Measurements from ENCODE around the gene TMEM86B.
"Not testable (repeated sequence)": the region's sequence is repeated elsewhere in the genome, so short reads cannot be mapped to it uniquely, and the experiment has no call there.

Gene TMEM86B

DNA sequence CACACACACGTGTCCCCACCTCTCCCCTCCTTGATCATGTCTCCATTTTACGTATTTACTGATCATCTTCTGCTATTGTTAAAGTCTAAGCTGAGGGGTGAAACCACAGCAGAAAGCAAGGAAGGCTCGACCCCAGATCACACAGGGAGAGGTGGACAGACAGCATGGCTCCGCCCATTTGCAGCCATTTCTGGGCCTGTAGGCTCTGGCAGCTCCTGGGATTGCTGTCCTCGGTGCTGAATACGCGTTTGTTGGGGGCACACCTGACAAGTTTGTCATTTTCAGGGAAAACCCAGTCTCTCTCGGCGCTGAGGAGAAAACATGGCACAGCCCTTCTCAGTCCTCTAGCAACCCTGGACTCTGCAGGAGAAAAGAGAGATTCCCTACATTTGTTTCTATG is 8.0 kb downstream of the TMEM86B start:
- no peak for DNase-seq (ENCODE audit: low read depth in 2 of 2)

DNA sequence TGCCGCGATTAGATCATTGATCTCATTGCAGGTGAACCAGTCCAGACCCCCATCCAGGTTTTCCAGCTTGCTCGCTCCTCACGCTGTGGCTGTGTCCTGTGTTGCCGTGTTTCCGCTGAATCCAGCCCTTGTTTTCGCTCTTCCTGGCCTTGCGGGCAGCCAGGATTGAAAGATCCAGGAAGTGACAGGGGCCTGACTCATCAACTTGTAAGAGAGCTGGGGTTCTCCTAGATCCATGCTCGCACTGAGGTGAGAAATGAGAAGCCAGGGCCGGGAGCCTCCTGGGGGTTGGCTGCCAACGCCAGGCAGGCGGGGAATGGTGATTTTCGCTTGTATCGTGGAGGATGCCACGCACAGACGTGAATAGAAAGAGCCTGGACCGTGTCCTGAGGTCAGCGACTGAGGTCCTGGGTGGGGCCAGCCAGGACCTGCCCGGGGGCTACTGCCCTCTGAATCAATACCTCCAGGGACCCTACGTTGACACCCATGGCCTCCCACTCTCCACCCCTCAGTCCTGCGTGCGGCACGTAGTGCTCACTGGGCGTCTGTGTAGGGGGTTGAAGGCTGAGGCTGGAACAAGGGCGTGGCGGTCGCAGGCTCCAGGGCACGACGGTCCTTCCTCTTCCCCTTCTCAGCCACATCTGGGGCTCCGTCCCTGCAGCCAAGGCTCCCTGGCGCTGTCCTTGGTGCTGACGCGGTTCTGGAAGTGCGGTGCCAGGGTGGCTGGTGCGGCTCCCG is 11.9 kb downstream of the TMEM86B start:
- DNase-seq (ENCODE audit: low read depth in 2 of 2), result peak; percentile 49 to 52

DNA sequence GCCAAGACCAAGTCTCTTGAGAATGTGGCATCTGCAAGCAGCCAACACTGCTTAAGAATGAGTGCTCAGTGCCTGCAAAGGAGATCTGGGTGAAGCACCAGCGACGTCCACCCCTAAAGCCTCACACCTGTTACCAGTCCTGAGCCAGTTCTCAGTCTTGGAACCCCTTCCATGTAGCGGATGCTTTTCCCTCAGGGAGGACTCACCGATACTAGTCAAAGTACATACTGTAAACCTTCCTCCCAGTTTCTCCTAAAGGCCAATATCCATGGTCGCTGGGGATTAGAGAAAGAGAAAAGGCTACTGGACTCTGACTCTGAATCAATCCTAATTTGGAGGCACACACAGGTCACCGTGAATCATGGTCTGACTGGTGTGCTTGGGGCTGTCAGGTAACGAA is 15.0 kb downstream of the TMEM86B start:
- DNase-seq (ENCODE audit: low read depth in 2 of 2), result no peak

DNA sequence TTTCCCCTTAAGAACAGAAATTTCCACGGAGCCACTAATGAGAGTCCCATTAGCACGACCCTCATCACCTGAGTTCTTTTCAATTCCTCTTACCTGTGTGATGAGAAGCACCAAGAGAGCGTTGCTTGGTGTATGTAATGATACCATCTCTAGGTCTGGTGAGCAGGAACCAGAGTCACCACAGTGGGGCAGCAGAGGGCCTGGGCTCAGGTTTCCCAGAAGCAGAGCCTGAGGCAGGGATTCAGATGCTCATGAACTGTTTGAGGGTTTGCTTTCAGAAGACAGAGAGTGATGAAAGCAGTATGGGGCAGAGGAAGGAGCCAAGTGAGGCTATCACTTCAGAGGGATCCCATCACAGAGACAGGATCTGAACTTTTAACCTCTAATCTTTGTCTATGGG is 16.1 kb downstream of the TMEM86B start:
- peak; percentile 19 to 38 for DNase-seq (ENCODE audit: low read depth in 2 of 2)

DNA sequence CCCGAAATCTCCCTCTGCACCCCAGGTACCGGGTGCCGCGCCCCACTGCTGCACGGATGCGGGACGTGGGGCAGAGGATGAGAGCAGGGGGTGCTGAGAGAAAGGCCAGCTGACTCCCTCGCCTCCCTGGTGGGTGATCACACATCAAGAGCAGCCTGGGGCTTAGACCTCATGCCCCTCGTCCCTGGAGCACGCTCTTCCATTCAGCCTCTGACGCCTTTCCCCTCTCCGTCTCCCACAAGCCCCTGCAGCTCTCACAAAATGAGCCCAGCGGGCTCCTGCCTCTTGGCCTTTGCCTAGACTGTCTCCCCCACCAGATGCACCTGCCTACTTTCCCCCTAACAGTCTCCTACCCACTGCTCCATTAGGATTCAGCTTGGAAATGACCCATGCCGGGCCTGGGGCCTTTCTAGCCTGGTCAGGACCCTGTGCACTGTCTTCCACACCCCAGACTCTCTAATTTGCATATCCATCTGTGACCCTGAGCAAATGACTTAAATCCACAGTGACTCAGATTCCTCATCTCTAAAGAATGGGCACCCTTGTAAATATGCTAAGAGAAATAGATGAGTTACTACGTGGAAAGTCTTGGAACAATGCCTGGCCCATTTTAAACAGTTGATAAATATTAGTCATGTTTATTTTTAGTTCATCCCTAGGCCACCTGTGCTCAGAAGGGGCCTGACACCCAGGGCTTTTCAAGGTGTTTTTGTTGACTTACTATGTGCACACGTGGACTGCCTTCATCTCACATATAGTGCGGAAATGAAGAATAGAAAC is 18.7 kb downstream of the TMEM86B start:
- no peak for DNase-seq (ENCODE audit: low read depth in 2 of 2)

DNA sequence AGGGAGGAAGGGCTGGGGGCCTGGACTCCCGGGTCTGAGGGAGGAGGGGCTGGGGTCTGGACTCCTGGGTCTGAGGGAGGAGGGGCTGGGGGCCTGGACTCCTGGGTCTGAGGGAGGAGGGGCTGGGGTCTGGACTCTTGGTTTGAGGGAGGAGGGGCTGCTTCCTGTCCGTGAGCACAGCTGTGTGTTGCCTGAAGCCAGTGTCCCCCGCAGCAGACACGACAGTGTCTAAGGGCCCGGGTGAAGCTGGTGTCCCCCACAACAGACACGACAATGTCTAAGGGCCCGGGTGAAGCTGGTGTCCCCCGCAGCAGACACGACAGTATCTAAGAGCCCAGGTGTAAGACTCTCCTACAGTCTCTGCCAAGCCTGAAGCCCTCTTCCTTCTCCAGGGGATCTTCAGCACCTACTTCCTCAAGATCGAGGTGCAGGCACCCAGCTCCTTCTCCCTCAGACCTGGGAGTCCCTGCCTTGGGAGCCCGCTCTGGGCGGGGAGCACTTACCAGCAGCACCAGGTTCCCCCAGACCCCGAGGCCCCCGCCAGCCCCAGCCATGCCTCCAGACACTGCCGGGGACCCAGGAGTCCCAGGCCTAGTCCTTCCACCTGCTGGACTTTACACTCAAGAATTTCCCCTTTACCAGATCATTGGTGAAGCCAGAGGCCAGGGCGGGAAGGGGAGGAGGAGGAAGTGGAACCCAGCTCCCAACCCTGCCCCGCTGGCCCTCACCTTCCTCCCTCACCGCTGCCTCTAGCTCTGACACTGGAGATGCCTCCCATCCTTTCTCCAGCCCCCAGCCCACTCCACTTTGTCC is 19.5 kb downstream of the TMEM86B start, which contains the start of gene PTPRH:
PTPRH (minus strand) TSS at position 622 of the 813 bp plus-strand sequence; CDS start at position 554, 68 bp downstream.
- no peak for DNase-seq (ENCODE audit: low read depth in 2 of 2)

DNA sequence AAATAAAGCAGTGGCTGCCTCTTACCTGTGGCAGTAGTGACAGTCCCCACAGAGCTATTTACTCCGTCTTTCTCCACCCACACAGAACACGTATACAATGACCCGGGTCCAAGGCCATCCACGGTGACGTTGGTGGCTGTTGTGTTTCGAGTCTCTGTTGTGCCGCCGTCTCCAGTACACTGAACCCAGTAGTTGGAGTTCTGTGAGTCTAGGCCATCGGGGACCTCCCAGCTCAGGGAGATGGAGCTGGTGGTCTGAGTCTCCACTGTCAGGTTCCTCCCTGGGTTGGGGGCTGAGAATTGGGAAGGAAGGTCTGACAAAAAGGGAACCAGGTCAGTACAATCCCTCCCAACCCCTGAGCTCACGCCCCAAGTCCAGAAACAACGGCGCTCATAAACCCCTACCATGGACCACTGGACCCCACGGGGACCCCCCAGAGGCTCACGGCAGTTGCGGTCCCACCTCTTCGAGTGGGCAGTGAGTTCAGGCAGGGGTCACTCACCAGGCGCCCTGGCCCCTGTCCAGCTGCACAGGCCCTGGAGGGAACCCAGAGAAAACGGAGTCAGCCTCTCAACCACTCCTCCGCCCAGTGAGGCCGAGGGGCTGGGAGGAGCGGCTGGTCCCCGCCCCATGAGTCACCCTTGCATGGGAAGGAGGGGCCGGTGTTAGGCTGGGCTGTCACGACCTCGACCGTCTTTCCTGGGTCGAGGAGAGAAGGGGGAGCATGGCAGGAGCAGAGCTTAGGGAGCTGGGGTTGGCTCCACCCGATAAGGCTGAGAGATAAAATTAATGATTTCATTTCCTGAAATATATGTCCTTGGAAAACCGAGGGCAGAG is 21.7 kb downstream of the TMEM86B start:
- peak; percentile 33 to 52 for DNase-seq (ENCODE audit: low read depth in 2 of 2)

DNA sequence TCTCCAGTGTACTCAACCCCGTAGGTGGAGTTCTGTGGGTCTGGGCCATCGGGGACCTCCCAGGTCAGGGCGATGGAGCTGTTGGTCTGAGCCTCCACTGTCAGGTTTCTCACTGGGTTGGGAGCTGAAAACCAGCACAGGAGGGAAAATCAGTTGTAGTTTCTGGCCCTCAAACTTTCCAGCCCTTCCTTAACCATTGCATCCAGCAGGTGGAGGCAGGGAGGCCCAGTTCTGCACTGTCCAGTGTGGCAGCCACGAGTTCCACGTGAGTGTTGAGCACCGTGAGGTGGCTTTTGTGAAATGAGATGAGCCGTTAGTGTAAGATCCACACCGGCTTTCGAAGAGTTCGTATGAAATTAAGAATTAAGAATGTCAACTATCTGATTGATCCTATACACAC is 26.4 kb downstream of the TMEM86B start:
- DNase-seq (ENCODE audit: low read depth in 2 of 2), result not testable (repeated sequence)

DNA sequence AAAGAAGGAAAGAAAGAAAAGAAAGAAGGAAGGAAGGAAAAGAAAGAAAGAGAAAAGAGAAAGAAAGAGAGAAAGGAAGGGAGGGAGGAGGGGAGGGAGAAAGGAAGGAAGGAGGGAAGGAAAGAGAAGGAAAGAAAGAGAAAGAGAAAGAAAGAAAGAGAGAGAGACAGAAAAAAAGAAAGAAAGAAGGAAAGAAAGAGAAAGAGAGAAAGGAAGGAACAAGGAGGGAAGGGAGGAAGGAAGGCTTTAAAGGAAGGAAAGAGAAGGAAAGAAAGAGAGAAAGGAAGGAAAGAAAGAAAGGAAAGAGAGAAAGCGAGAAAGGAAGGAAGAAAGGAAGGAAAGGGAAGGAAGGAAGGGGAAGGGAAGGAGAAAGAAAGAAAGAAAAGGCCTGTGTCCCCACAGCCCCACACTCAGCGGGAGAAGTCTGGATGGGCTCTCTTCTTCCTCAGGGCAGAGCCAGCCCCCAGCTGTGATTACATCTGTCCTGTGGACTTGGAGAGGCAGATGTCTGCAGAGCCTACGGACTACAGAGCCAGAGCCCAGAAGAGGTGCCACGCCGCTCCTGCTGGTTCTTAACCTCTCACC is 28.9 kb downstream of the TMEM86B start:
- no peak for DNase-seq (ENCODE audit: low read depth in 2 of 2)

DNA sequence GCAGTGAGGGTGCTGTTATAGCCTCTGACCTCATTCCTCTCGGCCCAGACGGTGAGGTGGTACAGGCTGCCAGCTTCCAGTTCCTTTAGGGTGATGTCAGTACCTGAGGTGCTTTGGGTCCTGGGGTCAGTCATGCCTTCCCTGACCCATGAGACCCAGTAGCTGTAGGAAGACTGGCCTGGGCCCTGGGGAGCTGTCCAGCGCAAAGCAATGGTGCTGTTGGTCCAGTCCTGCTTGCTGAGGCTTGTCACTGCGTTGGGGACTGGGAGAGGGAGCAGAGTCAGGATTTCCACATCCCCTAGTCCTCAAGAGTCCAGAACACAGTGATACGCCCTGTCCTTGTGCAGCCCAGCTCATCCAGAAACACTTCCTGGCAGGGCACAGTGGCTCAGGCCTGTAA is 29.9 kb downstream of the TMEM86B start:
- DNase-seq (ENCODE audit: low read depth in 2 of 2), result no peak

DNA sequence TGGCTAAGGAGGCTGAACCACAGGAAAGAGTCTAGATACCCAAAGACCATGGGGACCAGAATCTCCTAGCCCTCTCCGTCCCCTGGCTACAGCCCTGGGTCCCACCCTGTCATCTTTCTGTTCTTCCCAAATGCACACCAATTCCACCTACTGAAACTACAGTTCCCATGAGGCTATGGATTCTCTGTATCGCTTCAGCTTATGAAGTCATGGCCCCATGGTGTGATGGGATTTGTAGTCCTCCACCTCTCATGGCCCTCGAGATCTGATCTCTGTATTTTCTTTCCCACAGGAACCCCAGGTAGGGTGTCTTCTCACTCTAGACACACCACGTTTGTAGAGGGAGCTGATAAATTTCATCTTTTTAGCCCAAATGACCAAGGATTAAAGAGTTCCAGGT is 31.0 kb downstream of the TMEM86B start:
- no peak for DNase-seq (ENCODE audit: low read depth in 2 of 2)

DNA sequence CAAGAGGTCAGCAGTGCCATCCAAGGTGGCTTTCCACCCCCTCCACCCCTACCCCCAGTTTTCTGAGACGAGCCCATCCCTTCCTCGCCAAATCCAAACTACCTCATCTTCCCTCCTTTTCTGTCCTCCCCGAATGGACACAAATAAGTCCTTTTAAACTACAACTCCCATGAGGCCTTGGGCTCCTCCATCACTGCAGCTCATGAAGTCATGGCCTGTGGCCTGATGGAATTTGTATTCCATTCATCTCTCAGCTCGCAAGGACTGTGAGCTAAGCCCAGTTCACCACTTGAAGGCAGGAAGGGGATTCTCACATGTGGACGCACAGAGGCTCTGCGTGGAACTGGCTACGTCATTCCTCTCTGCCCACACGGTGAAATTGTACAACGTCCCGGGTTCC is 31.8 kb downstream of the TMEM86B start:
- no peak for DNase-seq (ENCODE audit: low read depth in 2 of 2)

DNA sequence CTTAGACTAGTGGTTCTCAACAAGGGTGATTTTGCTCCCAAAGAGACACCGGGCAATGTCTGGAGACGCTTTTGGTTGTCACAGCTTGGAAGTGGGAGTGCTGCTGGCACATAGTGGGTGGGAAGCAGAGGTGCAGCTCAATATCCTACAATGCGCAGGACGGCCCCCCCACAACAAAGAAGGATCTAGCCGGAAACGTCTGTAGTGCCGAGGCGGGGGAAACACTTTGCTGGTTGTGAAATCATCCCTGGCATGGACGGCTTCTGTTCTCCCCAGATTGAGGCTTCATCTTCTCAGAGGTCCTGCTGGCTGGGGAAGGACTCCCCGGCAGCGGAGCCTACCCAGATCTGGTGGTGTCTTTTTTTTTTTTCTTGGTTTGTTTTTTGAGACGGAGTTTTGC is 35.1 kb downstream of the TMEM86B start:
- DNase-seq (ENCODE audit: low read depth in 2 of 2), result no peak

DNA sequence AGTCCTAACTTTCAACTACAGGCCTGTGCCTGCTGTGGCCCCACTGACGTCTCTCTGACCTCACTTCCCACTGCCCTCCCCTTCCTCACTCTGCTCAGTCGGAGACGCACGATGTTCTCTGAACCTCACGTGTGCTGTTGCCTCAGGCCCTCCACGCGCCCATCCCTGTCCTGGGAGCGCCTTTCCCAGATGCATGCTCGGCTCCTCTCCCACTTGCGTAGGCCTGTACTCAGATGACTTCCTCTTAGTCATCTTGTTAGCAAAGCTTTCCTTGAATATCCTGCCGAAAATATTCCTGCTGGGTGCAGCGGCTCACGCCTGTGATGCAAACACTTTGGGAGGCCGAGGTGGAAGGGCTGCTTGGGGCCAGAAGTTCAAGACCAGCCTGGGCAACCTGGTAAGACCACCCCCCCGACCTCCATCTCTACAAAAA is 39.1 kb downstream of the TMEM86B start:
- DNase-seq (ENCODE audit: low read depth in 2 of 2), result no peak

DNA sequence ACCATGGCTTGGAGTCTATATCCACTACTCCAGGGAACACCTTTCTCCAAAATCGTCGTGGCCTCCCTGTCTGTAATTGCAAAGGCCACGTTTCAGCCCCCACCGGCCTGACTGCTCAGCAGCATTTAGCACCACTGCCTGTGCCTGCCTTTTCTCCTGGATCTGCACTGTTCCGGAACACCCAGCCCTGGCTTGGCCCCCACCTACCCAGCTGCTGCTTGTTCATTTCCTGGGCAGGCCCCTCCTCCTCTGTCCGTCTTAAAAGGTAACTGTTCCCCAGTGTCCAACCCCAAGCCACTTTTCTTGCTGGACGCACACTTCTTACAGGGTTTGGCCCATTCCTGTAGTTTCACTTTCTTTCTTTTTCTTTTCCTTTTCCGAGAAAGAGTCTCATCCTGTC is 39.9 kb downstream of the TMEM86B start:
- DNase-seq (ENCODE audit: low read depth in 2 of 2), result no peak

DNA sequence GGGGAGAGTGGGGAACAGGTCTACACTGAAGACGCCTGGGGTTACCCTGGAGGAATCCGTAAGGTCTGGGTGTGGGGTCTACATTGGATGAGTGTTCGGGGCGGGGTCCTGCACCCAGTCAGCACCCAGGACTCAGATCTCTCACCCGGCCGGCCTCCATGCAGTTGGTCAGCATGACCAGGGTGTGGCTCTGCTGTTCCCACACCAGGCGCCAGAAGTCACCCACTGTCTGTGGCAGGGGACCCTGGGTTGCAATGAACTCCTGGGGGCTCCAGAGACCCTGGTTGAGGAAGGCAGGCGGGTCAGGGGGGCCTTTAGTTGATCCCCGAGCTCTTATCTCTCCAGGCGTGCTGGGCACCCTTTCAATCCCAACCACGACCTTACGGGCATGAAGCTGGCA is 42.5 kb downstream of the TMEM86B start:
- DNase-seq (ENCODE audit: low read depth in 2 of 2), result no peak

DNA sequence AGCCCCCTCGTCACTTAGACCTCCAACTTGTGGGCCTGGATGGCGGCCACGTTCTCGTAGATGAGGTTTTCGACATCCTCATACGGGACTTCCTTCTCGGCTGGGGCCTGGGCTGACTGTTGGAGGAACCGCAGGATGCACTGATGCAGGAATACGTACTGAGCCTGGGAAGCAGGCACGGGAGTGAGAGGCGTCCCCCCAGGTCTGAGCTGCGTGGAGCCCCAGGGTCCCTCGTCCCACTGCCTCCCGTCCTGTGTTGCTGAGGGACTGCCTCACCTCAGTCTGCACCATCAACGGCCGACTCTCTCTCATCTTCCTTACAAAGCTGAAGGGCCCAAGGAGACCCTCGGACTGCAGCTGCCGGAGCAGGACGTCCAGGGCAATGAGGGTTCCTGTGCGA is 46.8 kb downstream of the TMEM86B start:
- no peak for DNase-seq (ENCODE audit: low read depth in 2 of 2)

DNA sequence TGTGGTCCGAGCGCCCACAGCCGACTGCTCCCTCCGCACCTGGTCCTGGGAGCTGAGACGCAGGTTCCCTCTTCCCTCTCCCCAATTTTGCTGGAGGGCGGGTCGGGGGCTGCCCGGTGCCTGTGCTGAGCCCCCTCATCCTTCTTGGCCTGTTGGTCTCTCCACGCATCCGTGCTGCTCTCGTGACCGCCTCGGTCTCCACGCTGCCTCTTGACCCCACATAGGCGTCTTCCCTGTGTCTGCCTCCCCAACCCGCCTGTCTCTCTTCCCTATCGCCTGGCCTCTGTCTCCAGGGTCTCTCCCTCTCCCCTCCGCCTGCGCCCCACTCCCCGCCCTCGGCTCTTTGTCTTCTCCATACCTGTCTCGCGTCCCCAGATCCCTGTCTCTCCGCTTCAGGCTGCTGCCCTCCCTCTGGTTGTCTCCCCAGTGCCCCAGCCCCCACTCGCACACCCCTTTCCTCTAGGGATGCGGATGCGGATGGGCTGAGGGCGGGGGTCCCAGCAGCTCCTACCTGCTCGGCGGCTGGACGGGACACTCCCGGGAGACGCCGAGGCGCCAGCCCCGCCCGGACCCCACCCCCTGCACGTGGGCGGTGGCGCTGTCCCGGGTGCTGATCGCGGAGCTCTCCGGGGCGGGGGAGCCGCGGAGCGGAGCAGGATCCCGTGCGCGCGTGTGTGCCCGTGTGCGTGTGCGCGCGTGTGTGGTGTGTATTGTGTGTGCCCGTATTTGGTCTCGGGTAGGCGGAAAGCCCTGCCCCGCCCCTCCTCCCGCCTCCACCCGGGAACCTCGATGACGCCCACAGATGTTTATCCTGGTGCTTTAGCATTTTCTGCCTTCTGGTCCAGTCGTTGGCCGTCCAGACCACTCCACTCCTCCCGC is 48.7 kb downstream of the TMEM86B start, which contains the start of gene SYT5:
SYT5 (minus strand) TSS at position 684 of the 879 bp plus-strand sequence. CDS start 1,248 bp downstream, outside the sequence.
- no peak for DNase-seq (ENCODE audit: low read depth in 2 of 2)

DNA sequence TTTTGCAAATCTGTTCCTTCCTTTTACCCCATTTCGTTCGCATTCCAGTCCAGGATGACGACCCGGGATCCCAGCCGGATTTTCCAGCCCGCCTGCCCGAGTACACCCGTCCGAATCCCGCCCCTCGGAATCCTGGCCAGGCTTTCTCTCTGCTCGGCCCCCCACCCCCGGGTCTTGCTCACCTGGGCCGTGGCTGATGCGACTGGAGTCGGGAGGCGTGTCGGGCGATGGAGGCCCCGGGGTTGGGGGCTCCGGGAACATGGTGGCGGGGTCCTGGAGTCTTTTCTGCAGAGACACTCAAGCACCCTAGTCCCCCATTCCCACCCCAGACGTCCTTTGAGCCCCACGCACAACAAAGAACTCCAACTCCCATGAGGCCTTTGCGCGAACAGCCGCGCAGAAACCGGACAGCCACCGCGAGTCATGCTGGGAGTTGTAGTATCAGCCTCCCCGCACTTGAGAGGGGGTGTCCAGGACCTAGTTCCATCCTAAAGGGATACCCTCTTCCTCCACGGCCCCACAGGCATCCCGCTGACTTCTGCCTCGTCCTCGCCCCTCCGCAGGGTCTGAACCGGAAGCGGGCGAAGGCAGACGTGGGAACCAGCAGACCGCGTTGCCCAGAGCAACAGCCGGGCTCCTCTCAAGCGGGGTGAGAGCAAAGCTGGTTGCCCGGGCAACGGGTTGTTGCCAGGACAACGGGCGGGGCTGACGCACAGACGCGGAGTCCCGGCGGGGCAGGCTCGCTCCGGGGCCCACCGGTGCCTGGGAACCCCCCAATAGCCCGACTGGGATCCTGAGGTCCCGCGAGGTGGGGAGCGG is 49.6 kb downstream of the TMEM86B start:
- peak; percentile 87 to 91 for DNase-seq (ENCODE audit: low read depth in 2 of 2)
